Measurements from ENCODE around the gene DMKN. TPM values are rescaled to one million over a fixed set of nuclear protein-coding genes. Genes with fewer than 3 reads are reported as not detected.
A peak's percentile ranks its signal among the peaks of the same experiment; 100 is the strongest.

The DMKN gene
- total and polyA plus RNA-seq, 2 of the 4 experiments (the other 2 are of a cell fraction): 0.36 to 2.4 TPM

- no peak for TF ChIP-seq MAFK (IDR thresholded peaks at IDR 0.05; ENCODE audit: low read depth, low read length)
- peak; percentile 90 for TF ChIP-seq POLR2A (IDR thresholded peaks at IDR 0.05; ENCODE audit: low read depth, low read length)
- no peak for TF ChIP-seq CHD1 (IDR thresholded peaks at IDR 0.05; ENCODE audit: low read depth, low read length)
- peak; percentile 31; the same call in 1 of the 2 replicates for TF ChIP-seq CEBPB (IDR thresholded peaks at IDR 0.05; ENCODE audit: low read depth, low read length)
Observed at GRCh38 chr19:35545001-35545854, 31.8 kb upstream of the DMKN start, which contains the start of gene TMEM147 (continued).

Data from IMR-90 (cell line).